Vagina (tissue), 2 donors: ENCODE data around the gene DAB2. TPM values are rescaled to one million over a fixed set of nuclear protein-coding genes. Genes with fewer than 3 reads are reported as not detected.

ENCODE experiments used
- DNase-seq, 2 donors: peaks; one replicate each; pipeline ENCODE4 v3.0.0-alpha.2; 2017; ENCODE audit errors: extremely low spot score in 2 of 2
- H3K27ac ChIP-seq: fragments of 200-600 bp; sonication (generic); one replicate; pipeline ENCODE4 v1.5.1; 2019
- H3K27me3 ChIP-seq: fragments of 200-600 bp; sonication (generic); one replicate; pipeline ENCODE4 v1.5.1; 2019
- H3K36me3 ChIP-seq, 2 donors: fragments of 200-600 bp; sonication (generic); one replicate each; pipeline ENCODE4 v1.5.1; 2017 to 2019
- H3K4me1 ChIP-seq: fragments of 200-600 bp; sonication (generic); one replicate; pipeline ENCODE4 v1.5.1; 2019
- H3K4me3 ChIP-seq, 2 donors: fragments of 200-600 bp; sonication (generic); 1 replicate in 1 of 2; 2 replicates in 1 of 2; pipeline ENCODE4 v1.5.1; 2016 to 2019
- H3K9me3 ChIP-seq: fragments of 200-600 bp; sonication (generic); one replicate; pipeline ENCODE4 v1.5.1; 2019
- POLR2A ChIP-seq, 2 donors: fragments of 450-650 bp; IDR thresholded peaks; one replicate each; pipeline ENCODE4 v1.6.1; 2017; ENCODE audit warnings: antibody characterized with exemption in 2 of 2, mild to moderate bottlenecking in 2 of 2, moderate library complexity in 2 of 2
- POLR2AphosphoS5 ChIP-seq, 2 donors: sonication (generic); formaldehyde crosslinking; IDR thresholded peaks; one replicate each; pipeline ENCODE4 v1.9.0; 2017; ENCODE audit warnings: antibody characterized with exemption in 2 of 2, mild to moderate bottlenecking in 2 of 2, low read depth in 1 of 2; ENCODE audit not compliant: insufficient read depth in 1 of 2
- intact Hi-C: fragments of 100-400 bp; cut with DNase I; formaldehyde crosslinking; loops from one replicate; pipeline ENCODE4 v1.15.1; 2023
- total RNA-seq: library from RNA; depleted of rRNA; stranded (reverse); fragments of >200 nt; gene quantifications from one replicate; pipeline ENCODE4 v1.2.3, GENCODE V29; 2016
- TF ChIP-seq, protein P1 (sequence below), 3 experiments: fragments of 450-650 bp in 2 of 3; fragments of 200-600 bp in 1 of 3; sonication (generic) in 1 of 3; IDR thresholded peaks; one replicate each; pipeline ENCODE4 v1.5.1; 2017 to 2019; ENCODE audit warnings: antibody characterized with exemption in 3 of 3, mild to moderate bottlenecking in 2 of 3, moderate library complexity in 2 of 3

Gene DAB2
- total RNA-seq, 1 donor from 2014 or later: 60.4 TPM

GRCh38 chr5:39443911-39444310 lies 19.1 kb upstream of the DAB2 start:
- no peak overlapping the region for H3K4me3 ChIP-seq
- no peak overlapping the region for H3K27ac ChIP-seq
- H3K9me3 ChIP-seq: no peaks in the 10 kb centered on the region
- peaks cover 9% of the 10 kb centered on the region for H3K4me1 ChIP-seq
- H3K27me3 ChIP-seq: no peaks in the 10 kb centered on the region
- TF ChIP-seq, protein P1, sequence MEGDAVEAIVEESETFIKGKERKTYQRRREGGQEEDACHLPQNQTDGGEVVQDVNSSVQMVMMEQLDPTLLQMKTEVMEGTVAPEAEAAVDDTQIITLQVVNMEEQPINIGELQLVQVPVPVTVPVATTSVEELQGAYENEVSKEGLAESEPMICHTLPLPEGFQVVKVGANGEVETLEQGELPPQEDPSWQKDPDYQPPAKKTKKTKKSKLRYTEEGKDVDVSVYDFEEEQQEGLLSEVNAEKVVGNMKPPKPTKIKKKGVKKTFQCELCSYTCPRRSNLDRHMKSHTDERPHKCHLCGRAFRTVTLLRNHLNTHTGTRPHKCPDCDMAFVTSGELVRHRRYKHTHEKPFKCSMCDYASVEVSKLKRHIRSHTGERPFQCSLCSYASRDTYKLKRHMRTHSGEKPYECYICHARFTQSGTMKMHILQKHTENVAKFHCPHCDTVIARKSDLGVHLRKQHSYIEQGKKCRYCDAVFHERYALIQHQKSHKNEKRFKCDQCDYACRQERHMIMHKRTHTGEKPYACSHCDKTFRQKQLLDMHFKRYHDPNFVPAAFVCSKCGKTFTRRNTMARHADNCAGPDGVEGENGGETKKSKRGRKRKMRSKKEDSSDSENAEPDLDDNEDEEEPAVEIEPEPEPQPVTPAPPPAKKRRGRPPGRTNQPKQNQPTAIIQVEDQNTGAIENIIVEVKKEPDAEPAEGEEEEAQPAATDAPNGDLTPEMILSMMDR (IDR thresholded peaks at IDR 0.05): no peak
- TF ChIP-seq POLR2A (IDR thresholded peaks at IDR 0.05) (no peak), POLR2AphosphoS5 (IDR thresholded peaks at IDR 0.05; ENCODE audit: insufficient read depth in 1 of 2, low read depth in 1 of 2) (no peak)
- intact Hi-C loops: no loop called here
- no peak for DNase-seq
- no peaks in the 10 kb centered on the region for H3K36me3 ChIP-seq

- intact Hi-C loops: no loop called here
- Histone ChIP-seq H3K4me3 (no peak overlapping the region), H3K36me3 (no peaks in the 10 kb centered on the region), H3K9me3 (no peaks in the 10 kb centered on the region), H3K4me1 (peaks cover 9% of the 10 kb centered on the region), H3K27ac (no peak overlapping the region), H3K27me3 (no peaks in the 10 kb centered on the region)
- no peak for DNase-seq
- TF ChIP-seq, protein P1 (IDR thresholded peaks at IDR 0.05): no peak
- no peak for TF ChIP-seq POLR2A (IDR thresholded peaks at IDR 0.05)
- no peak for TF ChIP-seq POLR2AphosphoS5 (IDR thresholded peaks at IDR 0.05; ENCODE audit: insufficient read depth in 1 of 2, low read depth in 1 of 2)
Measured at GRCh38 chr5:39442991-39443390, 18.2 kb upstream of the DAB2 start.

DNA sequence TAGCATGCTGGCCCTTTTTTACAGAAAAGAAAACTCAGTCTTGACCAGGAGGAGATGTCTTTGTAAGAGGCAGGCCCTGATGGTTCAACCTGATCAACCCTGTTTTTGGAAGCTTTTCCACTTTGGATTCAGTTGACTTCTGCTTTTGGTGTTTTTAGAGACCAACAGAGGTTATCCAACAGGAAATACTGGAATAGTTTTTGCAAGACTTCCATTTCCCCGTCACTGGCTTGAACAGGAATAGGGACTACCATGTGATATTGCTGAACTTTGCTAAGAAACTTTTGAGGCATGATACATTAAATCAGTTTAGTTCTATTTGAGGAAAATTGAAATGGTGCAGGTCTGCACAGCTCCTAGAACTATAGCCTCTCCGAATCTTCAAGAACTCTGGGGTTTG lies 17.1 kb upstream of the DAB2 start:
- Histone ChIP-seq H3K36me3 (no peaks in the 10 kb centered on the region), H3K27ac (no peak overlapping the region), H3K4me1 (peaks cover 9% of the 10 kb centered on the region), H3K27me3 (no peaks in the 10 kb centered on the region), H3K4me3 (no peak overlapping the region), H3K9me3 (no peaks in the 10 kb centered on the region)
- no peak for TF ChIP-seq POLR2AphosphoS5 (IDR thresholded peaks at IDR 0.05; ENCODE audit: insufficient read depth in 1 of 2, low read depth in 1 of 2)
- TF ChIP-seq POLR2A (IDR thresholded peaks at IDR 0.05): no peak
- TF ChIP-seq, protein P1 (IDR thresholded peaks at IDR 0.05): no peak
- intact Hi-C loops: no loop called here
- no peak for DNase-seq

GRCh38 chr5:39440958-39441624 lies 16.3 kb upstream of the DAB2 start:
- Histone ChIP-seq H3K9me3 (no peaks in the 10 kb centered on the region), H3K27me3 (no peaks in the 10 kb centered on the region), H3K4me1 (peaks cover 9% of the 10 kb centered on the region), H3K4me3 (no peak overlapping the region), H3K36me3 (no peaks in the 10 kb centered on the region), H3K27ac (no peak overlapping the region)
- intact Hi-C loops: no loop called here
- no peak for TF ChIP-seq POLR2AphosphoS5 (IDR thresholded peaks at IDR 0.05; ENCODE audit: insufficient read depth in 1 of 2, low read depth in 1 of 2)
- TF ChIP-seq, protein P1 (IDR thresholded peaks at IDR 0.05): no peak
- TF ChIP-seq POLR2A (IDR thresholded peaks at IDR 0.05): no peak
- no peak for DNase-seq

- no peak overlapping the region for H3K4me3 ChIP-seq
- H3K36me3 ChIP-seq: no peaks in the 10 kb centered on the region
- no peak overlapping the region for H3K27ac ChIP-seq
- intact Hi-C loops: no loop called here
- no peak for DNase-seq
- no peaks in the 10 kb centered on the region for H3K27me3 ChIP-seq
- no peak for TF ChIP-seq POLR2AphosphoS5 (IDR thresholded peaks at IDR 0.05; ENCODE audit: insufficient read depth in 1 of 2, low read depth in 1 of 2)
- TF ChIP-seq, protein P1 (IDR thresholded peaks at IDR 0.05): no peak
- TF ChIP-seq POLR2A (IDR thresholded peaks at IDR 0.05): no peak
- no peaks in the 10 kb centered on the region for H3K9me3 ChIP-seq
- H3K4me1 ChIP-seq: peaks cover 9% of the 10 kb centered on the region
Measured at GRCh38 chr5:39440192-39440957, 15.6 kb upstream of the DAB2 start.
